H1 (cell line): ENCODE results near the gene CAMK1. TPM values are rescaled to one million over a fixed set of nuclear protein-coding genes. Genes with fewer than 3 reads are reported as not detected.

Source experiments
- polyA plus RNA-seq, 7 experiments: library from polyadenylated mRNA; depleted of rRNA in 3 of 7; stranded (reverse) in 5 of 7; unstranded in 2 of 7; fragments of >200 nt in 5 of 7; fragments of 200-250 nt in 2 of 7; gene quantifications; 1 replicate in 5 of 7; 2 replicates in 1 of 7; 4 replicates in 1 of 7; pipeline versions ENCODE4 v1.2.1 to v1.2.3, GENCODE V29; 2011 to 2013; ENCODE audit warnings: missing spikeins in 2 of 7, mixed read lengths in 2 of 7
- total RNA-seq: library from RNA; stranded (reverse); fragmentation: NEBNext Ultra II Directional; extraction: Animal tissue kit (Norgen Biotek cat#: 25700); gene quantifications from 2 replicates; pipeline ENCODE4 v1.2.1, GENCODE V29; 2021
- TF ChIP-seq, protein P1 (sequence below): fragments of 300-600 bp; sonication (generic); IDR thresholded peaks from 2 replicates; pipeline ENCODE4 v1.7.1; 2012; ENCODE audit warnings: low read length, moderate library complexity, mild to moderate bottlenecking, inconsistent platforms; ENCODE audit not compliant: insufficient replicate concordance

Gene CAMK1
- total and polyA plus RNA-seq, 2 of the 8 experiments (the other 6 are each of a cell fraction or from before 2014, with no cell fraction given) = 4.9 to 5.1 TPM

DNA sequence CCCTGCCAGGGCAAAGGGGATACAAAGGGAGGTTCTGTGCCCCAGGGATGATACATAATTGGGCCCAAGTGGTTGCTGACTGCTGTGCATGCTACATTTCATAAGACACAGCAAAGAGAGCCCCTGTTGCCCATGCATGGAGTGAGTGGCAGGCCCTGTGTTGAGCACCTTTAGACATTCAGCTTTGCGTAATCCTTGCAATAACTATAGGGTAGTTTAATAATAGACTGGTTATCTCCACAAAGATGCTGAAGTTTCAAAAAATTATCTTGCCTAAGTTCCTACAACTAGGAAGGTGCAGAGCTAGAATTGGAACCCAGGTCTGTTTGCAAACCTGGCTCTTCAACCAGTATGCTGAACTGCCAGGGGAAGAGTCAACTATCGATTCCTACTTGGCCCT, 21.7 kb downstream of the CAMK1 start (continued):
- TF ChIP-seq, protein P1, sequence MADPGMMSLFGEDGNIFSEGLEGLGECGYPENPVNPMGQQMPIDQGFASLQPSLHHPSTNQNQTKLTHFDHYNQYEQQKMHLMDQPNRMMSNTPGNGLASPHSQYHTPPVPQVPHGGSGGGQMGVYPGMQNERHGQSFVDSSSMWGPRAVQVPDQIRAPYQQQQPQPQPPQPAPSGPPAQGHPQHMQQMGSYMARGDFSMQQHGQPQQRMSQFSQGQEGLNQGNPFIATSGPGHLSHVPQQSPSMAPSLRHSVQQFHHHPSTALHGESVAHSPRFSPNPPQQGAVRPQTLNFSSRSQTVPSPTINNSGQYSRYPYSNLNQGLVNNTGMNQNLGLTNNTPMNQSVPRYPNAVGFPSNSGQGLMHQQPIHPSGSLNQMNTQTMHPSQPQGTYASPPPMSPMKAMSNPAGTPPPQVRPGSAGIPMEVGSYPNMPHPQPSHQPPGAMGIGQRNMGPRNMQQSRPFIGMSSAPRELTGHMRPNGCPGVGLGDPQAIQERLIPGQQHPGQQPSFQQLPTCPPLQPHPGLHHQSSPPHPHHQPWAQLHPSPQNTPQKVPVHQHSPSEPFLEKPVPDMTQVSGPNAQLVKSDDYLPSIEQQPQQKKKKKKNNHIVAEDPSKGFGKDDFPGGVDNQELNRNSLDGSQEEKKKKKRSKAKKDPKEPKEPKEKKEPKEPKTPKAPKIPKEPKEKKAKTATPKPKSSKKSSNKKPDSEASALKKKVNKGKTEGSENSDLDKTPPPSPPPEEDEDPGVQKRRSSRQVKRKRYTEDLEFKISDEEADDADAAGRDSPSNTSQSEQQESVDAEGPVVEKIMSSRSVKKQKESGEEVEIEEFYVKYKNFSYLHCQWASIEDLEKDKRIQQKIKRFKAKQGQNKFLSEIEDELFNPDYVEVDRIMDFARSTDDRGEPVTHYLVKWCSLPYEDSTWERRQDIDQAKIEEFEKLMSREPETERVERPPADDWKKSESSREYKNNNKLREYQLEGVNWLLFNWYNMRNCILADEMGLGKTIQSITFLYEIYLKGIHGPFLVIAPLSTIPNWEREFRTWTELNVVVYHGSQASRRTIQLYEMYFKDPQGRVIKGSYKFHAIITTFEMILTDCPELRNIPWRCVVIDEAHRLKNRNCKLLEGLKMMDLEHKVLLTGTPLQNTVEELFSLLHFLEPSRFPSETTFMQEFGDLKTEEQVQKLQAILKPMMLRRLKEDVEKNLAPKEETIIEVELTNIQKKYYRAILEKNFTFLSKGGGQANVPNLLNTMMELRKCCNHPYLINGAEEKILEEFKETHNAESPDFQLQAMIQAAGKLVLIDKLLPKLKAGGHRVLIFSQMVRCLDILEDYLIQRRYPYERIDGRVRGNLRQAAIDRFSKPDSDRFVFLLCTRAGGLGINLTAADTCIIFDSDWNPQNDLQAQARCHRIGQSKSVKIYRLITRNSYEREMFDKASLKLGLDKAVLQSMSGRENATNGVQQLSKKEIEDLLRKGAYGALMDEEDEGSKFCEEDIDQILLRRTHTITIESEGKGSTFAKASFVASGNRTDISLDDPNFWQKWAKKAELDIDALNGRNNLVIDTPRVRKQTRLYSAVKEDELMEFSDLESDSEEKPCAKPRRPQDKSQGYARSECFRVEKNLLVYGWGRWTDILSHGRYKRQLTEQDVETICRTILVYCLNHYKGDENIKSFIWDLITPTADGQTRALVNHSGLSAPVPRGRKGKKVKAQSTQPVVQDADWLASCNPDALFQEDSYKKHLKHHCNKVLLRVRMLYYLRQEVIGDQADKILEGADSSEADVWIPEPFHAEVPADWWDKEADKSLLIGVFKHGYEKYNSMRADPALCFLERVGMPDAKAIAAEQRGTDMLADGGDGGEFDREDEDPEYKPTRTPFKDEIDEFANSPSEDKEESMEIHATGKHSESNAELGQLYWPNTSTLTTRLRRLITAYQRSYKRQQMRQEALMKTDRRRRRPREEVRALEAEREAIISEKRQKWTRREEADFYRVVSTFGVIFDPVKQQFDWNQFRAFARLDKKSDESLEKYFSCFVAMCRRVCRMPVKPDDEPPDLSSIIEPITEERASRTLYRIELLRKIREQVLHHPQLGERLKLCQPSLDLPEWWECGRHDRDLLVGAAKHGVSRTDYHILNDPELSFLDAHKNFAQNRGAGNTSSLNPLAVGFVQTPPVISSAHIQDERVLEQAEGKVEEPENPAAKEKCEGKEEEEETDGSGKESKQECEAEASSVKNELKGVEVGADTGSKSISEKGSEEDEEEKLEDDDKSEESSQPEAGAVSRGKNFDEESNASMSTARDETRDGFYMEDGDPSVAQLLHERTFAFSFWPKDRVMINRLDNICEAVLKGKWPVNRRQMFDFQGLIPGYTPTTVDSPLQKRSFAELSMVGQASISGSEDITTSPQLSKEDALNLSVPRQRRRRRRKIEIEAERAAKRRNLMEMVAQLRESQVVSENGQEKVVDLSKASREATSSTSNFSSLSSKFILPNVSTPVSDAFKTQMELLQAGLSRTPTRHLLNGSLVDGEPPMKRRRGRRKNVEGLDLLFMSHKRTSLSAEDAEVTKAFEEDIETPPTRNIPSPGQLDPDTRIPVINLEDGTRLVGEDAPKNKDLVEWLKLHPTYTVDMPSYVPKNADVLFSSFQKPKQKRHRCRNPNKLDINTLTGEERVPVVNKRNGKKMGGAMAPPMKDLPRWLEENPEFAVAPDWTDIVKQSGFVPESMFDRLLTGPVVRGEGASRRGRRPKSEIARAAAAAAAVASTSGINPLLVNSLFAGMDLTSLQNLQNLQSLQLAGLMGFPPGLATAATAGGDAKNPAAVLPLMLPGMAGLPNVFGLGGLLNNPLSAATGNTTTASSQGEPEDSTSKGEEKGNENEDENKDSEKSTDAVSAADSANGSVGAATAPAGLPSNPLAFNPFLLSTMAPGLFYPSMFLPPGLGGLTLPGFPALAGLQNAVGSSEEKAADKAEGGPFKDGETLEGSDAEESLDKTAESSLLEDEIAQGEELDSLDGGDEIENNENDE = no peak
